ENCODE measurements around the gene HTR3A.

DNA sequence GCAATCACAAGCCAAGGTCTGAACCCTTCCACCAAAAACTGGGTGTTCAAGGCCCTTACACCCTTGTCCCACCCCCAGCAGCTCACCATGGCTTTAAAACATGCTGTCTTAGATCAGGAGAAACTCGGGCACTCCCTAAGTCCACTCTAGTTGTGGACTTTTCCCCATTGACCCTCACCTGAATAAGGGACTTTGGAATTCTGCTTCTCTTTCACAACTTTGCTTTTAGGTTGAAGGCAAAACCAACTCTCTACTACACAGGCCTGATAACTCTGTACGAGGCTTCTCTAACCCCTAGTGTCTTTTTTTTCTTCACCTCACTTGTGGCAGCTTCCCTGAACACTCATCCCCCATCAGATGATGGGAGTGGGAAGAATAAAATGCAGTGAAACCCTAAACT is 15.0 kb downstream of the HTR3A start:
- TF ChIP-seq EZH2 (IDR thresholded peaks at IDR 0.05) = no peak
- TF ChIP-seq POLR2AphosphoS5 (IDR thresholded peaks at IDR 0.05; ENCODE audit: borderline replicate concordance, low read depth, low read length) = no peak
